Measurements from ENCODE around the gene RPGRIP1L.

The RPGRIP1L gene

GRCh38 chr16:53646506-53646905, 57.2 kb downstream of the RPGRIP1L start:
- no peaks in the 10 kb centered on the region for H3K27me3 ChIP-seq (ENCODE audit: control insufficient read depth, insufficient read depth, low read length)
- no peak overlapping the region for H3K9ac ChIP-seq (ENCODE audit: low read depth, low read length)
- no peaks in the 10 kb centered on the region for H3K4me1 ChIP-seq (ENCODE audit: control insufficient read depth, insufficient read depth, low read length)
- no peak overlapping the region for H3K4me3 ChIP-seq (ENCODE audit: low read length)
- H3K36me3 ChIP-seq (ENCODE audit: insufficient read depth, low read length): peaks cover 3% of the 10 kb centered on the region
- no peak overlapping the region for H3K4me2 ChIP-seq (ENCODE audit: low read length)
- H3K9me3 ChIP-seq (replicated peaks; ENCODE audit: low read length): no peaks in the 10 kb centered on the region

GRCh38 chr16:53643474-53643873, 60.2 kb downstream of the RPGRIP1L start:
- no peak overlapping the region for H3K4me2 ChIP-seq (ENCODE audit: low read length)
- H3K4me3 ChIP-seq (ENCODE audit: low read length): no peak overlapping the region
- H3K4me1 ChIP-seq (ENCODE audit: control insufficient read depth, insufficient read depth, low read length): no peaks in the 10 kb centered on the region
- peaks cover 15% of the 10 kb centered on the region for H3K36me3 ChIP-seq (ENCODE audit: insufficient read depth, low read length)
- H3K9me3 ChIP-seq (replicated peaks; ENCODE audit: low read length): no peaks in the 10 kb centered on the region
- H3K9ac ChIP-seq (ENCODE audit: low read depth, low read length): no peak overlapping the region
- no peaks in the 10 kb centered on the region for H3K27me3 ChIP-seq (ENCODE audit: control insufficient read depth, insufficient read depth, low read length)

- H3K9me3 ChIP-seq (replicated peaks; ENCODE audit: low read length): no peaks in the 10 kb centered on the region
- H3K4me1 ChIP-seq (ENCODE audit: control insufficient read depth, insufficient read depth, low read length): no peaks in the 10 kb centered on the region
- no peaks in the 10 kb centered on the region for H3K27me3 ChIP-seq (ENCODE audit: control insufficient read depth, insufficient read depth, low read length)
- H3K36me3 ChIP-seq (ENCODE audit: insufficient read depth, low read length): peaks cover 15% of the 10 kb centered on the region
- H3K4me2 ChIP-seq (ENCODE audit: low read length): no peak overlapping the region
- H3K9ac ChIP-seq (ENCODE audit: low read depth, low read length): no peak overlapping the region
- H3K4me3 ChIP-seq (ENCODE audit: low read length): no peak overlapping the region
These were observed 61.6 kb downstream of the RPGRIP1L start for GRCh38 chr16:53642094-53642493.

- no peaks in the 10 kb centered on the region for H3K4me1 ChIP-seq (ENCODE audit: control insufficient read depth, insufficient read depth, low read length)
- no peak overlapping the region for H3K4me3 ChIP-seq (ENCODE audit: low read length)
- H3K27me3 ChIP-seq (ENCODE audit: control insufficient read depth, insufficient read depth, low read length): no peaks in the 10 kb centered on the region
- H3K9ac ChIP-seq (ENCODE audit: low read depth, low read length): no peak overlapping the region
- H3K4me2 ChIP-seq (ENCODE audit: low read length): no peak overlapping the region
- no peaks in the 10 kb centered on the region for H3K9me3 ChIP-seq (replicated peaks; ENCODE audit: low read length)
- peaks cover 12% of the 10 kb centered on the region for H3K36me3 ChIP-seq (ENCODE audit: insufficient read depth, low read length)
These were observed 66.7 kb downstream of the RPGRIP1L start for GRCh38 chr16:53636978-53637377.

GRCh38 chr16:53632526-53632925, 71.1 kb downstream of the RPGRIP1L start:
- Histone ChIP-seq H3K4me3 (ENCODE audit: low read length) (no peak overlapping the region), H3K36me3 (ENCODE audit: insufficient read depth, low read length) (no peaks in the 10 kb centered on the region), H3K4me1 (ENCODE audit: control insufficient read depth, insufficient read depth, low read length) (no peaks in the 10 kb centered on the region), H3K9ac (ENCODE audit: low read depth, low read length) (no peak overlapping the region), H3K4me2 (ENCODE audit: low read length) (no peak overlapping the region), H3K27me3 (ENCODE audit: control insufficient read depth, insufficient read depth, low read length) (no peaks in the 10 kb centered on the region), H3K9me3 (replicated peaks; ENCODE audit: low read length) (no peaks in the 10 kb centered on the region)

- Histone ChIP-seq H3K4me1 (ENCODE audit: control insufficient read depth, insufficient read depth, low read length) (no peaks in the 10 kb centered on the region), H3K4me3 (ENCODE audit: low read length) (no peak overlapping the region), H3K27me3 (ENCODE audit: control insufficient read depth, insufficient read depth, low read length) (no peaks in the 10 kb centered on the region), H3K36me3 (ENCODE audit: insufficient read depth, low read length) (no peaks in the 10 kb centered on the region), H3K9me3 (replicated peaks; ENCODE audit: low read length) (no peaks in the 10 kb centered on the region), H3K9ac (ENCODE audit: low read depth, low read length) (no peak overlapping the region), H3K4me2 (ENCODE audit: low read length) (no peak overlapping the region)
These were observed 72.2 kb downstream of the RPGRIP1L start for GRCh38 chr16:53631236-53632025.

- Histone ChIP-seq H3K9me3 (replicated peaks; ENCODE audit: low read length) (no peaks in the 10 kb centered on the region), H3K9ac (ENCODE audit: low read depth, low read length) (no peak overlapping the region), H3K27me3 (ENCODE audit: control insufficient read depth, insufficient read depth, low read length) (no peaks in the 10 kb centered on the region), H3K4me3 (ENCODE audit: low read length) (no peak overlapping the region), H3K36me3 (ENCODE audit: insufficient read depth, low read length) (no peaks in the 10 kb centered on the region), H3K4me1 (ENCODE audit: control insufficient read depth, insufficient read depth, low read length) (no peaks in the 10 kb centered on the region), H3K4me2 (ENCODE audit: low read length) (no peak overlapping the region)
These were observed 73.9 kb downstream of the RPGRIP1L start for GRCh38 chr16:53629607-53630312.

- Histone ChIP-seq H3K4me3 (ENCODE audit: low read length) (no peak overlapping the region), H3K9me3 (replicated peaks; ENCODE audit: low read length) (no peaks in the 10 kb centered on the region), H3K4me1 (ENCODE audit: control insufficient read depth, insufficient read depth, low read length) (no peaks in the 10 kb centered on the region), H3K36me3 (ENCODE audit: insufficient read depth, low read length) (no peaks in the 10 kb centered on the region), H3K9ac (ENCODE audit: low read depth, low read length) (no peak overlapping the region), H3K4me2 (ENCODE audit: low read length) (no peak overlapping the region), H3K27me3 (ENCODE audit: control insufficient read depth, insufficient read depth, low read length) (no peaks in the 10 kb centered on the region)
These were observed 74.5 kb downstream of the RPGRIP1L start for GRCh38 chr16:53629151-53629550.

- Histone ChIP-seq H3K36me3 (ENCODE audit: insufficient read depth, low read length) (no peaks in the 10 kb centered on the region), H3K4me1 (ENCODE audit: control insufficient read depth, insufficient read depth, low read length) (no peaks in the 10 kb centered on the region), H3K4me2 (ENCODE audit: low read length) (no peak overlapping the region), H3K9me3 (replicated peaks; ENCODE audit: low read length) (no peaks in the 10 kb centered on the region), H3K9ac (ENCODE audit: low read depth, low read length) (no peak overlapping the region), H3K27me3 (ENCODE audit: control insufficient read depth, insufficient read depth, low read length) (no peaks in the 10 kb centered on the region), H3K4me3 (ENCODE audit: low read length) (no peak overlapping the region)
These were observed 76.8 kb downstream of the RPGRIP1L start for GRCh38 chr16:53626811-53627210.

- Histone ChIP-seq H3K4me3 (ENCODE audit: low read length) (no peak overlapping the region), H3K9me3 (replicated peaks; ENCODE audit: low read length) (no peaks in the 10 kb centered on the region), H3K4me1 (ENCODE audit: control insufficient read depth, insufficient read depth, low read length) (no peaks in the 10 kb centered on the region), H3K36me3 (ENCODE audit: insufficient read depth, low read length) (no peaks in the 10 kb centered on the region), H3K27me3 (ENCODE audit: control insufficient read depth, insufficient read depth, low read length) (no peaks in the 10 kb centered on the region), H3K9ac (ENCODE audit: low read depth, low read length) (no peak overlapping the region), H3K4me2 (ENCODE audit: low read length) (no peak overlapping the region)
These were observed 77.5 kb downstream of the RPGRIP1L start for GRCh38 chr16:53626161-53626560.

- H3K27me3 ChIP-seq (ENCODE audit: control insufficient read depth, insufficient read depth, low read length): no peaks in the 10 kb centered on the region
- no peak overlapping the region for H3K4me3 ChIP-seq (ENCODE audit: low read length)
- H3K4me2 ChIP-seq (ENCODE audit: low read length): no peak overlapping the region
- H3K9me3 ChIP-seq (replicated peaks; ENCODE audit: low read length): no peaks in the 10 kb centered on the region
- H3K36me3 ChIP-seq (ENCODE audit: insufficient read depth, low read length): no peaks in the 10 kb centered on the region
- H3K9ac ChIP-seq (ENCODE audit: low read depth, low read length): no peak overlapping the region
- no peaks in the 10 kb centered on the region for H3K4me1 ChIP-seq (ENCODE audit: control insufficient read depth, insufficient read depth, low read length)
These were observed 78.4 kb downstream of the RPGRIP1L start for GRCh38 chr16:53625221-53625620.

- Histone ChIP-seq H3K36me3 (ENCODE audit: insufficient read depth, low read length) (no peaks in the 10 kb centered on the region), H3K4me1 (ENCODE audit: control insufficient read depth, insufficient read depth, low read length) (no peaks in the 10 kb centered on the region), H3K9me3 (replicated peaks; ENCODE audit: low read length) (no peaks in the 10 kb centered on the region), H3K4me2 (ENCODE audit: low read length) (no peak overlapping the region), H3K4me3 (ENCODE audit: low read length) (no peak overlapping the region), H3K27me3 (ENCODE audit: control insufficient read depth, insufficient read depth, low read length) (no peaks in the 10 kb centered on the region), H3K9ac (ENCODE audit: low read depth, low read length) (no peak overlapping the region)
These were observed 81.3 kb downstream of the RPGRIP1L start for GRCh38 chr16:53622315-53622714.

All from skeletal muscle satellite cell (primary cell).